ENCODE results near the gene C1QB. TPM values are rescaled to one million over a fixed set of nuclear protein-coding genes. Genes with fewer than 3 reads are reported as not detected.

Gene C1QB
- total RNA-seq, 1 experiment from 2014 or later = 0.33 TPM

DNA sequence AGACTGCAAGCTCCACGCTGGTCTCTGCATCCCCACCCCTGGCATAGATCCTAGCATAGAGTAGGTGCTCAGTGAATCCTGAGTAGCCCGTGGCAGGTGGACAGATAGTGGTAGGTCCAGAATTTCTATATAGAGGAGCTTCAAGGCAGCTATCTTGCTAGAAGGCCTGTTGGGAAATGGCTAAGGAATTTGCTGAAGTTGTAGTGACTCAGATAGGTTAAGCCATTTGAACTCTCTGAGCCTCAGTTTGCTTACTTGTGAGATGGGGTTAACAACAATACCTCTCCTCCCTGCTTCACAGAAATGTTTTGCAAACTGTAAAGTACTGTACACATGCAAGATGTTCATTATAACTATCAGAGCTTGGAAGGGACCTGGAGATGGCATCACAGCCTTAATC is 34.2 kb downstream of the C1QB start:
- H3K4me1 ChIP-seq (ENCODE audit: control insufficient read depth, insufficient read depth, low read length) = no peaks in the 10 kb centered on the region
- DNase-seq (ENCODE audit: low read depth, low spot score) (no peak), ATAC-seq (no peak)
- in situ Hi-C loops (cut with HindIII; ENCODE audit: low pct_unique_long_range_greater_than_20kb, low sequenced_read_pairs) (no loop called here), intact Hi-C loops (cut with micrococcal nuclease; ENCODE audit: unreplicated experiment) (no loop called here)
- ChIA-PET CTCF (no interaction called here), POLR2A (no interaction called here)
- no peaks in the 10 kb centered on the region for H3K36me3 ChIP-seq (ENCODE audit: control insufficient read depth, insufficient read depth, low read length)
- BruUV-seq (replicated peaks) = no TSS peak
- H3K27ac ChIP-seq (ENCODE audit: low read length) = no peak overlapping the region
- H3K4me3 ChIP-seq (ENCODE audit: low read depth in 2 of 2, low read length in 2 of 2) = no peak overlapping the region
- H3K27me3 ChIP-seq (ENCODE audit: control insufficient read depth, insufficient read depth, low read length) = no peaks in the 10 kb centered on the region
- H3K9me3 ChIP-seq (ENCODE audit: control insufficient read depth, insufficient read depth, low read depth, low read length) = no peaks in the 10 kb centered on the region
- TF ChIP-seq CTCF (IDR thresholded peaks at IDR 0.05) = no peak
- TF ChIP-seq SIN3A (IDR thresholded peaks at IDR 0.05; ENCODE audit: borderline replicate concordance, insufficient read depth, low read depth, low read length) = no peak
- no peak for TF ChIP-seq POLR2AphosphoS5 (IDR thresholded peaks at IDR 0.05; ENCODE audit: low read depth, low read length)
- TF ChIP-seq REST (IDR thresholded peaks at IDR 0.05; ENCODE audit: insufficient read depth in 1 of 2, low read depth in 2 of 2, low read length in 1 of 2) = no peak
- no peak for TF ChIP-seq TCF7L2 (IDR thresholded peaks at IDR 0.05; ENCODE audit: low read depth, low read length)

DNA sequence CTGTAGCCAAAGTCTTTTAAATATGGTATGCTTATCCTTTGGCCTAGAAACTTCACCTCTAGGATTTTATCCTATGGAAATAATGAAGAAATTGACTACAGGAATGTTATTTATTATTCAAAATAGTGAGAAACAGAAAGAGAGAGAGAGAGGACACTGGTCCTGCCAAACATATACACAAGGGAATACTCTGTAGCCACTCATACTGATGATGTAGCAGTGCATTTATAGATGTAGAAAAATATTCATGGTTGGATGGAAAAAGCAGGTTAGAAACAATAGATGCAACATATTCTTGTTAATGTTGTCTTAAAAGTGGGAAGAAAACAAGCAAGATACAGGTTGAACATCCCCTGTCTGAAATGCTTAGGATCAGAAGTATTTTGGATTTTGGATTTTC is 35.4 kb downstream of the C1QB start:
- Histone ChIP-seq H3K36me3 (ENCODE audit: control insufficient read depth, insufficient read depth, low read length) (no peaks in the 10 kb centered on the region), H3K4me3 (ENCODE audit: low read depth in 2 of 2, low read length in 2 of 2) (no peak overlapping the region), H3K27ac (ENCODE audit: low read length) (no peak overlapping the region), H3K4me1 (ENCODE audit: control insufficient read depth, insufficient read depth, low read length) (no peaks in the 10 kb centered on the region), H3K9me3 (ENCODE audit: control insufficient read depth, insufficient read depth, low read depth, low read length) (no peaks in the 10 kb centered on the region), H3K27me3 (ENCODE audit: control insufficient read depth, insufficient read depth, low read length) (no peaks in the 10 kb centered on the region)
- DNase-seq (ENCODE audit: low read depth, low spot score) (no peak), ATAC-seq (no peak)
- intact Hi-C loops (cut with micrococcal nuclease; ENCODE audit: unreplicated experiment) (no loop called here), in situ Hi-C loops (cut with HindIII; ENCODE audit: low pct_unique_long_range_greater_than_20kb, low sequenced_read_pairs) (no loop called here)
- ChIA-PET CTCF (interaction anchor here (0.5 kb wide), 1 partner anchor 46 kb away, joined by 3 read pairs; no protein-coding TSS in a partner anchor), POLR2A (no interaction called here)
- no TSS peak for BruUV-seq (replicated peaks)
- TF ChIP-seq POLR2AphosphoS5 (IDR thresholded peaks at IDR 0.05; ENCODE audit: low read depth, low read length) (no peak), SIN3A (IDR thresholded peaks at IDR 0.05; ENCODE audit: borderline replicate concordance, insufficient read depth, low read depth, low read length) (no peak), REST (IDR thresholded peaks at IDR 0.05; ENCODE audit: insufficient read depth in 1 of 2, low read depth in 2 of 2, low read length in 1 of 2) (no peak), TCF7L2 (IDR thresholded peaks at IDR 0.05; ENCODE audit: low read depth, low read length) (no peak), CTCF (IDR thresholded peaks at IDR 0.05) (no peak)

Data from Panc1 (cell line).